Left lung (tissue), 10 donors: ENCODE data around the gene BHLHE40. TPM values are rescaled to one million over a fixed set of nuclear protein-coding genes. Genes with fewer than 3 reads are reported as not detected.

Source experiments
- ATAC-seq: fragments of 200-7000 bp; cut with Tn5 transposase; one replicate; pipeline ENCODE4 v1.9.1; 2020; ENCODE audit warnings: moderate library complexity
- DNase-seq, 4 donors: peaks; one replicate each; pipeline ENCODE4 v3.0.0-alpha.2; 2013 to 2020
- H3K27ac ChIP-seq, 2 donors: fragments of 200-600 bp; sonication (generic) in 1 of 2; one replicate each; pipeline versions ENCODE4 v1.5.0 to v1.8.0; 2020 to 2021
- H3K27me3 ChIP-seq, 2 donors: fragments of 200-600 bp; sonication (generic) in 1 of 2; one replicate each; pipeline versions ENCODE4 v1.5.0 to v1.8.0; 2020 to 2021
- H3K36me3 ChIP-seq, 2 donors: fragments of 200-600 bp; sonication (generic) in 1 of 2; one replicate each; pipeline versions ENCODE4 v1.5.0 to v1.8.0; 2020 to 2021
- H3K4me1 ChIP-seq, 2 donors: fragments of 200-600 bp; one replicate each; pipeline ENCODE4 v1.8.0; 2021
- H3K4me3 ChIP-seq, 2 donors: fragments of 200-600 bp; sonication (generic) in 1 of 2; one replicate each; pipeline versions ENCODE4 v1.5.0 to v1.8.0; 2020 to 2021; ENCODE audit warnings: mild to moderate bottlenecking in 1 of 2
- H3K9me3 ChIP-seq, 2 donors: fragments of 200-600 bp; sonication (generic) in 1 of 2; one replicate each; pipeline versions ENCODE4 v1.5.0 to v1.8.0; 2020 to 2021
- intact Hi-C, 2 donors: fragments of 100-400 bp; cut with DNase I; formaldehyde crosslinking; loops; one replicate each; pipeline versions ENCODE4 v1.11.2 to v1.14.2; 2022
- polyA plus RNA-seq, 6 donors: library from polyadenylated mRNA; unstranded; fragments of 120-200 nt; gene quantifications; one replicate each; pipeline ENCODE4 v1.2.1, GENCODE V29; 2013; ENCODE audit not compliant: insufficient read length in 6 of 6
- total RNA-seq, 2 donors: library from RNA; stranded (reverse); fragmentation: NEBNext Ultra II Directional; extraction: Animal tissue kit (Norgen Biotek cat#: 25700); gene quantifications; one replicate each; pipeline ENCODE4 v1.2.1, GENCODE V29; 2021
- TF ChIP-seq, protein P1 (sequence below), 2 donors: fragments of 200-600 bp; sonication (generic) in 1 of 2; IDR thresholded peaks; one replicate each; pipeline versions ENCODE4 v1.5.0 to v1.8.0; 2021; ENCODE audit warnings: antibody characterized with exemption in 2 of 2
- donor health status: DM: no; HTN: yes; CAD: no.
- donor health status: DM: no; HTN: no; CAD: no.

Gene BHLHE40
- total and polyA plus RNA-seq, 8 donors, result 17.9 to 97.5 (median 27.3) TPM

DNA sequence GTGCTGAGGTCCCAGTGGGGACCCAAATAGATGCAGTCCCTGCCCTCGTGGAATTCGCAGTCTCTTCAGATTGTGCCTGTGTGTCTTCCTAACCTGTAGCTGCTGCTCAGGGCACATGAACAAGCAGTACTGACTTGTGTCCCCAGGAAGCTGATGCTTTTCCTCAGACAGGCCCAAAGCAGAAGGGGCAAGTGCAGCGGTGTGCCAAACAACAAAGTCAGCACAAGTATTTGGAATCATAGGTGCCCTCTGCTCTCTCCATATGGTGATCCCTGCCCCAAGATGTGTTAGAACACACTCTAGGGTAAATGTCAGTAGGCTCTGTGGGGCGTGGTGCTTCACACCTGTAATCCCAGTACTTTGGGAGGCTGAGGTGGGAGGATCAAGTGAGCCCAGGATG is 21.9 kb downstream of the BHLHE40 start:
- ATAC-seq (no peak), DNase-seq (no peak)
- no peak overlapping the region for H3K27ac ChIP-seq
- H3K36me3 ChIP-seq, result no peaks in the 10 kb centered on the region
- intact Hi-C loops, result no loop called here
- H3K4me3 ChIP-seq, result no peak overlapping the region
- peaks cover 0 to under 1% of the 10 kb centered on the region in 2 donors for H3K4me1 ChIP-seq
- TF ChIP-seq, protein P1, sequence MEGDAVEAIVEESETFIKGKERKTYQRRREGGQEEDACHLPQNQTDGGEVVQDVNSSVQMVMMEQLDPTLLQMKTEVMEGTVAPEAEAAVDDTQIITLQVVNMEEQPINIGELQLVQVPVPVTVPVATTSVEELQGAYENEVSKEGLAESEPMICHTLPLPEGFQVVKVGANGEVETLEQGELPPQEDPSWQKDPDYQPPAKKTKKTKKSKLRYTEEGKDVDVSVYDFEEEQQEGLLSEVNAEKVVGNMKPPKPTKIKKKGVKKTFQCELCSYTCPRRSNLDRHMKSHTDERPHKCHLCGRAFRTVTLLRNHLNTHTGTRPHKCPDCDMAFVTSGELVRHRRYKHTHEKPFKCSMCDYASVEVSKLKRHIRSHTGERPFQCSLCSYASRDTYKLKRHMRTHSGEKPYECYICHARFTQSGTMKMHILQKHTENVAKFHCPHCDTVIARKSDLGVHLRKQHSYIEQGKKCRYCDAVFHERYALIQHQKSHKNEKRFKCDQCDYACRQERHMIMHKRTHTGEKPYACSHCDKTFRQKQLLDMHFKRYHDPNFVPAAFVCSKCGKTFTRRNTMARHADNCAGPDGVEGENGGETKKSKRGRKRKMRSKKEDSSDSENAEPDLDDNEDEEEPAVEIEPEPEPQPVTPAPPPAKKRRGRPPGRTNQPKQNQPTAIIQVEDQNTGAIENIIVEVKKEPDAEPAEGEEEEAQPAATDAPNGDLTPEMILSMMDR (IDR thresholded peaks at IDR 0.05), result no peak
- H3K9me3 ChIP-seq, result no peaks in the 10 kb centered on the region
- H3K27me3 ChIP-seq, result no peaks in the 10 kb centered on the region

DNA sequence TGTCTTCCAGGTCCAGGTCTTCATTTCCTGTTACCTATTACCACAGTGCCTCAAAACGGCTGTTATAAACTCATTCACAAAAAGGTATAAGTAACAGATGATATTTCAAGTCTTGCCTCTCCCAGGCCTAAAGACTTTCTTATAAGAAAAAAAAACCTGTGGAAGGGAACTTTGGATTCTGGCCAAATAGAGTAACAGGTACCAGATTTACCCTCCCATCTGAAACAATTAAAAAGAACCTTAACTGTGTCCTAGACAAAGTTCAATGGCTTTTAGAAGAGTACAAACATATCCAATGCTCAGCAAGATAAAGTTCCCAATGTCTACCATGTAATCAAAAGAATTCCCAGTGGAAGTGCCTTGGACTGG is 22.6 kb downstream of the BHLHE40 start:
- Histone ChIP-seq H3K4me3 (no peak overlapping the region), H3K9me3 (no peaks in the 10 kb centered on the region), H3K4me1 (peaks cover 0 to 7% of the 10 kb centered on the region in 2 donors), H3K27me3 (no peaks in the 10 kb centered on the region), H3K27ac (no peak overlapping the region), H3K36me3 (no peaks in the 10 kb centered on the region)
- intact Hi-C loops, result no loop called here
- TF ChIP-seq, protein P1 (IDR thresholded peaks at IDR 0.05), result no peak
- DNase-seq (no peak), ATAC-seq (no peak)

DNA sequence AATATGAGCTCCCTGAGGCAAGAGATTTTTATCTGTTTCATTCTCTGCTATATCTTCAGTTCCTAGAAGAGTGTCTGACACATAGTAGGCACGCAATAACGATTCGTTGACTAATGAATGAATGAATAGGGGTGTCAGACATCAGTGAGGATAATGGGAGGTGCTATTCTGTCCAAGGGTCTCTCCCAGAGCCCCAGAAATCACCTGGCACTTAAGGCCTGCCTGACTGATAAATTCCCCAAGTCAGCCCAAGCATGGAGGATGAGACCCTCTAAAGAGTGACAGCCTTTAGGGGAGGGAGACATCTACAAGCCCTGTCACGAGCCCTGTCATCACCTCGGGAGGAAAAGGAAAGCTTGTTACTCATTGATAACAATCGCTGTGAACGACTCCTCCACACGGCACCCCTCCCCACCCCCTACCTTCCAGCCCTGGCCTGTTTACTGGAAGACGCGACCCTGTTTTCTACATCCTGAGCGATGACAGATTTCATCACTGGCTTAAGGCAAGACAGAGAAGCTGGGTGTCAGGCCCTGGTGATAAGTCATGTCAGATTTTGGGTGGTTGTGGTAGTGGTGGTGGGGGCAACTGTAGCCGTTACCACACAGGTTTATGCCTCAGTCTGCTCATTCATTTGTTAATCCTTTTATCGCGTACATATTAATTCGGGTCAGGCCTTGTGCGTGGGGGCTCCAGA is 23.1 kb downstream of the BHLHE40 start:
- no peaks in the 10 kb centered on the region for H3K27me3 ChIP-seq
- H3K4me1 ChIP-seq, result peaks cover 0 to 12% of the 10 kb centered on the region in 2 donors
- TF ChIP-seq, protein P1 (IDR thresholded peaks at IDR 0.05), result no peak
- no peak overlapping the region for H3K4me3 ChIP-seq
- no peaks in the 10 kb centered on the region for H3K9me3 ChIP-seq
- intact Hi-C loops, result no loop called here
- ATAC-seq (no peak), DNase-seq (no peak)
- no peak overlapping the region for H3K27ac ChIP-seq
- no peaks in the 10 kb centered on the region for H3K36me3 ChIP-seq

DNA sequence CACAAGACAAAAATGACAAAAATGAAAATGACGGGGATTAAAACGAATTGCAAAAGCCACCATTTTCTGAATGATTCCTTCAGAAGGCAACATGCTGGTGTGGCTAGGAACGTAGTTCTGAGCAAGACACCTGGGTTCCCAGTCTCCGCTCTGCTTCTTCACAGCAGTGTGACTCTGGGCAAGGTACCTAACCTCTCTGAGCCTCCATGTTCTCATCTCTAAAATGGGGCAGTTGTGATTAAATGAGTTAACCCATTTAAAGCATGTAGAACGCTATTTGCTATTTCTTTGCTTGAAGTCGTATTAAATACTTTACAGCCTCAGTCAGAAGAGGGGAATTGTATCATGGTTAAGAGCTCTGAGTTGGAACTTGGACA is 23.6 kb downstream of the BHLHE40 start:
- H3K36me3 ChIP-seq, result no peaks in the 10 kb centered on the region
- ATAC-seq (no peak), DNase-seq (no peak)
- H3K4me3 ChIP-seq, result no peak overlapping the region
- no peaks in the 10 kb centered on the region for H3K27me3 ChIP-seq
- H3K4me1 ChIP-seq, result peaks cover 0 to 12% of the 10 kb centered on the region in 2 donors
- no peaks in the 10 kb centered on the region for H3K9me3 ChIP-seq
- TF ChIP-seq, protein P1 (IDR thresholded peaks at IDR 0.05), result no peak
- intact Hi-C loops, result no loop called here
- H3K27ac ChIP-seq, result no peak overlapping the region

DNA sequence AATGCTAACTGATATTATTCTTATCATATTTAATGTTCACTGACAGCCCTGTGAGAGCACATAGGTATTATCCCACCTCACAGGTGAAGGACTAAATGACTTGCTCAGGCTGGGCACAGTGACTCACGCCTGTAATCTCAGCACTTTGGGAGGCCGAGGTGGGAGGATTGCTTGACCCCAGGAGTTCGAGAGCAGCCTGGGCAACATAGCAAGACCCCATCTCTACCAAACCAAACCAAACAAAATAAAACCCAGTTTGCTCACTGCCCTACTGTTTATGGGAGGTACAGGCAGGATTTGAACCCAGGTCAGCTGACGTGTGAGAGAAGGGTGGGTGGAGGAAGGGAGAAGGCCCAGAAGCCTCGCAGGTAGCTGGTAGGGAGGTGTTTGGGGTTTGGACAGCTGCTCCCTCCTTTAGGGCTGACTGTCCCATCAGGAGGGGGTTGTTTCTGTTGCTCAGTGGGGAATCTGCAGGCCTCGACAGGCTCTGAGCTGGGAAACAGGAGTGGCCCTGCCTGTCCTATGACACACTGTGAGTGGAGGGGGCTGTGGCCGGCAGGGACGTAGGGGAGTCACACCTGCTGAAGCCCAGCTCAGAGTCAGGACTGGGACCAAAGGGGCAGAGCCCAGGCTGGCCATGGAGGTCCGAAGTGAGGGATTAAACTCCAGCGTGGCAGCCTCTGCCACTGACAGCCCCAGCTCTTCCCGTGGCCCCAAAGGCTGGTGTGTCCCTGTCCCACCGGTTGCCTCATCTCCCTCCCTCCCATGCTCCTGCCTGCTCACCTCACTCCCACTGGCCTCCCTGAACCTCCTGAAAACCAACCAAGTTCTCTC is 25.3 kb downstream of the BHLHE40 start:
- TF ChIP-seq, protein P1 (IDR thresholded peaks at IDR 0.05), result no peak

More for the DNA sequence above, 25.3 kb downstream of the BHLHE40 start:
- Histone ChIP-seq H3K36me3 (no peaks in the 10 kb centered on the region), H3K27ac (no peak overlapping the region), H3K4me3 (no peak overlapping the region), H3K4me1 (peaks cover 0 to 12% of the 10 kb centered on the region in 2 donors), H3K9me3 (no peaks in the 10 kb centered on the region), H3K27me3 (no peaks in the 10 kb centered on the region)
- ATAC-seq (no peak), DNase-seq (no peak)
- intact Hi-C loops, result no loop called here
